Measurements from ENCODE around the gene DHFR. TPM values are rescaled to one million over a fixed set of nuclear protein-coding genes. Genes with fewer than 3 reads are reported as not detected.

DHFR gene
- total and polyA plus RNA-seq, 9 of the 15 experiments (the other 6 are each of a cell fraction or from before 2014, with no cell fraction given) = 45.6 to 176 (median 97.7) TPM

DNA sequence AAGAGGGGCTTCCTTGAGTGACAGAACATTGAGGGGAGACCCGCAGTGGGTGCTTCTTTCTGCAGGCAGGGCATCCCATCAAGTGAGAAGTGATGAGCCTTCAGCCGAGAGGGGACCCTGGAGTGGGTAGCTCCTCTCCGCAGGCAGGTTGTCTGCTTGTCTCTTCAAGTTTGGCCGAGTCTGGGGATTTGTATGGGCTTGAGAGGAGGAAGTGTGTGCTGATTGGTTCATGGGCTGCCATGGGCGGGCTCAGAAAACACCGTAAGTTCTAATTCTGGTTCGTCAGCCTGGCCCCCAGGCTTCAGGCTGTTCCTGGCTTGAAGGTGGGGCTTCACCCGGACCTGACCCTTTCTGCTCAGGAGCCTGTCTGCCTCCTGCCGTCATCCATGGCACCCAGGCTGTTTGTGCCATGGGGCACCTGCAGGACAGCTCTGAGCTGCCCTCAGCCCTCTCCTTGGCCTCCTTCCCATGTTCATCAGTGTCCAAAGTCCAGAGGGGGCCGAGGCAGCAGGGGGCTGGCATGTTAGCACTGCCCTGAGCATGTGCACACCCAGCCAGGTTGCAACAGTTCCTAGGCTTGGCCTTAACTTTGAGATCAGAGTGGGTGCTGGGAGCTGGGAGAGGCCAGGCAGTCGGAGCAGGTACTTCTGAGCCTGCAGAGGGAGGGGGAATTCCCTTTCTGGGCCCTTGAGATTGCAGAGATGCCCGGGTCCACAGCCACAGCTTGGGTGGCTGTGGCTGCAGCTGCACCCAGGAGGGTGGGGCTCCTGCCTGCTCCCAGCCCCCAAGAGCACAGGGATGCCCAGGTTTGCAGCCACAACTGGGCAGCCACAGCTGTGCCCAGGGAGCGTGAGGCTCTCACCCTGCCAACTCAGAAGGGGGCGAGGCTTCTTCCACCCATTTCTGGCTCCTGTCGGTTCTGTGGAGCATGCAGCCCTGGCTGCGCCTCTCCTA is 13.5 kb upstream of the DHFR start (continued):
- TF ChIP-seq, protein P1, sequence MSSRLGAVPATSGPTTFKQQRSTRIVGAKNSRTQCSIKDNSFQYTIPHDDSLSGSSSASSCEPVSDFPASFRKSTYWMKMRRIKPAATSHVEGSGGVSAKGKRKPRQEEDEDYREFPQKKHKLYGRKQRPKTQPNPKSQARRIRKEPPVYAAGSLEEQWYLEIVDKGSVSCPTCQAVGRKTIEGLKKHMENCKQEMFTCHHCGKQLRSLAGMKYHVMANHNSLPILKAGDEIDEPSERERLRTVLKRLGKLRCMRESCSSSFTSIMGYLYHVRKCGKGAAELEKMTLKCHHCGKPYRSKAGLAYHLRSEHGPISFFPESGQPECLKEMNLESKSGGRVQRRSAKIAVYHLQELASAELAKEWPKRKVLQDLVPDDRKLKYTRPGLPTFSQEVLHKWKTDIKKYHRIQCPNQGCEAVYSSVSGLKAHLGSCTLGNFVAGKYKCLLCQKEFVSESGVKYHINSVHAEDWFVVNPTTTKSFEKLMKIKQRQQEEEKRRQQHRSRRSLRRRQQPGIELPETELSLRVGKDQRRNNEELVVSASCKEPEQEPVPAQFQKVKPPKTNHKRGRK (tag; IDR thresholded peaks at IDR 0.05) = no peak
- TF ChIP-seq POLR3A (IDR thresholded peaks at IDR 0.05; ENCODE audit: borderline replicate concordance, extremely low read depth, insufficient read depth, insufficient read length) = no peak
- TF ChIP-seq NR2C1 (IDR thresholded peaks at IDR 0.05) = no peak
- TF ChIP-seq NR2C1 (tag; IDR thresholded peaks at IDR 0.05) = no peak
- TF ChIP-seq PML (IDR thresholded peaks at IDR 0.05; ENCODE audit: low read length) = no peak
- TF ChIP-seq PHB (CRISPR knock-in tag; IDR thresholded peaks at IDR 0.05) = no peak
- no peak for TF ChIP-seq SMAD1 (IDR thresholded peaks at IDR 0.05; ENCODE audit: low read depth, low read length, partially characterized antibody)

DNA sequence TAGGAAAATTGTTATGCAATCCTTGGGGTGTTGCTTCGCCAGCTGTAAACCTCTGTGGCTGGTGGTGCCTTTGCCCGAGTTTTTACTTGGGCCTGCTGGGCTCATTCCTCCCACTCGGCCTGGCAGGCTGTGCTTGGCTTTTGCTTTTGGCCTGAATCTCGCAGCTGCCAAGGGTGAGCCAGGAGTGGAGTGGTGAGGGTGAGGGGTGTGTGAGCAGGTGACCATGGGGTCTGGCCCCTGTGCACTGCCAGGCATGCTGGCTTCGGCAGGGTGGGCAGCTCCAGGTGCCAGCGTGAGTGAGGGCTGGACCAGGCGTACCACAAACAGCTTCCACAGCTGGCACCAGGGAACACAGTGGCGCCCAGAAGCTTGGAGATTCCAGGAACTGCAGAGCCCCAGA is 12.6 kb upstream of the DHFR start:
- intact Hi-C loops (cut with micrococcal nuclease) = no loop called here
- H3K36me3 ChIP-seq (ENCODE audit: control insufficient read depth, insufficient read depth, low read length) = peaks cover 60% of the 10 kb centered on the region
- H3K27ac ChIP-seq (ENCODE audit: extremely low read depth, low read depth, low read length) = no peak overlapping the region
- no peaks in the 10 kb centered on the region for H3K79me2 ChIP-seq (ENCODE audit: control insufficient read depth, insufficient read depth, low read length)
- H2AFZ ChIP-seq (ENCODE audit: low read depth, low read length) = no peak overlapping the region
- POLR2A ChIA-PET = no interaction called here
- no peak overlapping the region for H3K4me2 ChIP-seq (ENCODE audit: insufficient read depth, low read length)
- FAIRE-seq (no peak), DNase-seq (ENCODE audit: extremely low read depth in 1 of 4, low spot score in 3 of 4) (no peak), ATAC-seq (no peak)
- CTCF ChIA-PET (ENCODE audit: low intra/inter-chr PET ratio) = no interaction called here
- in situ Hi-C loops (cut with MboI) = no loop called here
- H3K27me3 ChIP-seq (ENCODE audit: control insufficient read depth in 2 of 2, insufficient read depth in 2 of 2, low read length in 2 of 2) = no peaks in the 10 kb centered on the region
- H3K4me3 ChIP-seq = no peak overlapping the region
- no peaks in the 10 kb centered on the region for H4K20me1 ChIP-seq (replicated peaks; ENCODE audit: control insufficient read depth, insufficient read depth, low read length)
- H3K9me1 ChIP-seq (ENCODE audit: control insufficient read depth, insufficient read depth, low read length) = no peaks in the 10 kb centered on the region
- no TSS peak for BruUV-seq (replicated peaks)
- H3K9me3 ChIP-seq (replicated peaks; ENCODE audit: control insufficient read depth, insufficient read depth, low read depth, low read length) = no peaks in the 10 kb centered on the region
- H3K9ac ChIP-seq (ENCODE audit: insufficient read depth in 1 of 2, low read depth in 2 of 2, low read length in 2 of 2) = no peak overlapping the region
- 85% methylated on average over 6 of the region's 8 CpGs for WGBS (ENCODE audit: insufficient coverage, low coverage, missing lambda C conversion rate)
- peaks cover 0 to 5% of the 10 kb centered on the region in 2 experiments; a peak in 1 of 5 replicates for H3K4me1 ChIP-seq (replicated peaks in 1 of 2; ENCODE audit: control insufficient read depth in 2 of 2, insufficient read depth in 2 of 2, low read length in 2 of 2)
- TF ChIP-seq, protein P2, sequence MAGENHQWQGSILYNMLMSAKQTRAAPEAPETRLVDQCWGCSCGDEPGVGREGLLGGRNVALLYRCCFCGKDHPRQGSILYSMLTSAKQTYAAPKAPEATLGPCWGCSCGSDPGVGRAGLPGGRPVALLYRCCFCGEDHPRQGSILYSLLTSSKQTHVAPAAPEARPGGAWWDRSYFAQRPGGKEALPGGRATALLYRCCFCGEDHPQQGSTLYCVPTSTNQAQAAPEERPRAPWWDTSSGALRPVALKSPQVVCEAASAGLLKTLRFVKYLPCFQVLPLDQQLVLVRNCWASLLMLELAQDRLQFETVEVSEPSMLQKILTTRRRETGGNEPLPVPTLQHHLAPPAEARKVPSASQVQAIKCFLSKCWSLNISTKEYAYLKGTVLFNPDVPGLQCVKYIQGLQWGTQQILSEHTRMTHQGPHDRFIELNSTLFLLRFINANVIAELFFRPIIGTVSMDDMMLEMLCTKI (IDR thresholded peaks at IDR 0.05; ENCODE audit: partially characterized antibody) = no peak
- TF ChIP-seq, protein P3, sequence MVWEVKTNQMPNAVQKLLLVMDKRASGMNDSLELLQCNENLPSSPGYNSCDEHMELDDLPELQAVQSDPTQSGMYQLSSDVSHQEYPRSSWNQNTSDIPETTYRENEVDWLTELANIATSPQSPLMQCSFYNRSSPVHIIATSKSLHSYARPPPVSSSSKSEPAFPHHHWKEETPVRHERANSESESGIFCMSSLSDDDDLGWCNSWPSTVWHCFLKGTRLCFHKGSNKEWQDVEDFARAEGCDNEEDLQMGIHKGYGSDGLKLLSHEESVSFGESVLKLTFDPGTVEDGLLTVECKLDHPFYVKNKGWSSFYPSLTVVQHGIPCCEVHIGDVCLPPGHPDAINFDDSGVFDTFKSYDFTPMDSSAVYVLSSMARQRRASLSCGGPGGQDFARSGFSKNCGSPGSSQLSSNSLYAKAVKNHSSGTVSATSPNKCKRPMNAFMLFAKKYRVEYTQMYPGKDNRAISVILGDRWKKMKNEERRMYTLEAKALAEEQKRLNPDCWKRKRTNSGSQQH (CRISPR knock-in tag; IDR thresholded peaks at IDR 0.05) = no peak
- TF ChIP-seq PHB2 (IDR thresholded peaks at IDR 0.05; ENCODE audit: low read depth) = no peak
- no peak for TF ChIP-seq YY1 (IDR thresholded peaks at IDR 0.05; ENCODE audit: borderline replicate concordance in 1 of 3, control insufficient read depth in 1 of 3, extremely low read depth in 1 of 3, insufficient read depth in 3 of 3, insufficient read length in 1 of 3, insufficient replicate concordance in 2 of 3, low read depth in 1 of 3, low read length in 2 of 3)
- no peak for TF ChIP-seq ZC3H11A (IDR thresholded peaks at IDR 0.05; ENCODE audit: low read depth, low read length)
- no peak for TF ChIP-seq PTRF (tag; IDR thresholded peaks at IDR 0.05)
- no peak for TF ChIP-seq RAD51 (IDR thresholded peaks at IDR 0.05; ENCODE audit: borderline replicate concordance, low read depth)
- TF ChIP-seq HNRNPH1 (optimal IDR thresholded peaks at IDR 0.05; ENCODE audit: low read depth, low read length) = no peak
- TF ChIP-seq BHLHE40 (IDR thresholded peaks at IDR 0.05; ENCODE audit: low read length) = no peak
- TF ChIP-seq TGIF2 (CRISPR knock-in tag; IDR thresholded peaks at IDR 0.05) = no peak
